Neural progenitor cell (in vitro differentiated cells): ENCODE results near the gene NELFCD. TPM values are rescaled to one million over a fixed set of nuclear protein-coding genes. Genes with fewer than 3 reads are reported as not detected.

ENCODE experiments used
- DNase-seq: peaks from one replicate; pipeline ENCODE4 v3.0.0-alpha.2; 2016; ENCODE audit warnings: low spot score
- H2AFZ ChIP-seq: fragments of 200-600 bp; sonication (generic); replicated peaks from 2 replicates; pipeline ENCODE4 v1.6.1; 2016; ENCODE audit warnings: antibody characterized with exemption
- H3F3A ChIP-seq: fragments of 200-600 bp; sonication (generic); 2 replicates; pipeline ENCODE4 v1.6.1; 2016; ENCODE audit warnings: antibody characterized with exemption, low read depth
- H3K27ac ChIP-seq: fragments of 200-600 bp; sonication (generic); 2 replicates; pipeline ENCODE4 v1.5.1; 2016; ENCODE audit warnings: mild to moderate bottlenecking
- H3K27me3 ChIP-seq: fragments of 200-600 bp; sonication (generic); 2 replicates; pipeline ENCODE4 v1.6.1; 2016; ENCODE audit warnings: mild to moderate bottlenecking, moderate library complexity
- H3K36me3 ChIP-seq: fragments of 200-600 bp; sonication (generic); 2 replicates; pipeline ENCODE4 v1.5.1; 2016
- H3K4me1 ChIP-seq: fragments of 200-600 bp; sonication (generic); 2 replicates; pipeline ENCODE4 v1.6.1; 2016; ENCODE audit warnings: mixed run types
- H3K4me2 ChIP-seq: fragments of 200-600 bp; sonication (generic); 2 replicates; pipeline ENCODE4 v1.6.1; 2016
- H3K4me3 ChIP-seq: fragments of 200-600 bp; sonication (generic); 2 replicates; pipeline ENCODE4 v1.5.1; 2016
- H3K79me2 ChIP-seq: fragments of 200-600 bp; sonication (generic); 2 replicates; pipeline ENCODE4 v1.6.1; 2016; ENCODE audit warnings: low read depth
- H3K9ac ChIP-seq: fragments of 200-600 bp; sonication (generic); 2 replicates; pipeline ENCODE4 v1.6.1; 2016
- H3K9me3 ChIP-seq: fragments of 200-600 bp; sonication (generic); 2 replicates; pipeline ENCODE4 v1.5.1; 2016; ENCODE audit warnings: low read depth
- H4K20me1 ChIP-seq: fragments of 200-600 bp; sonication (generic); 2 replicates; pipeline ENCODE4 v1.6.1; 2016; ENCODE audit warnings: low read depth
- H3K27ac Mint-ChIP-seq: 3 replicates; pipeline ENCODE4 v1.8.0; 2021; ENCODE audit warnings: mixed read lengths
- H3K27me3 Mint-ChIP-seq: 2 replicates; pipeline ENCODE4 v1.8.0; 2022; ENCODE audit warnings: low read depth, mild to moderate bottlenecking, inconsistent platforms, moderate library complexity, mixed read lengths; ENCODE audit not compliant: insufficient read depth
- H3K36me3 Mint-ChIP-seq: 3 replicates; pipeline ENCODE4 v1.8.0; 2021; ENCODE audit warnings: mixed read lengths
- H3K4me1 Mint-ChIP-seq: 3 replicates; pipeline ENCODE4 v1.8.0; 2021; ENCODE audit warnings: mixed read lengths
- H3K4me3 Mint-ChIP-seq: 3 replicates; pipeline ENCODE4 v1.8.0; 2021; ENCODE audit warnings: mild to moderate bottlenecking, moderate library complexity, mixed read lengths
- H3K9me3 Mint-ChIP-seq: 3 replicates; pipeline ENCODE4 v1.8.0; 2020; ENCODE audit warnings: mixed read lengths
- CTCF ChIP-seq: fragments of 200-600 bp; sonication (generic); IDR thresholded peaks from 2 replicates; pipeline ENCODE4 v1.5.1; 2017; ENCODE audit warnings: antibody characterized with exemption, mild to moderate bottlenecking
- EZH2 ChIP-seq: fragments of 200-600 bp; sonication (generic); IDR thresholded peaks from 2 replicates; pipeline ENCODE4 v1.6.1; 2017; ENCODE audit warnings: antibody characterized with exemption, mild to moderate bottlenecking, moderate library complexity
- EZH2phosphoT487 ChIP-seq: fragments of 200-600 bp; sonication (generic); IDR thresholded peaks from 2 replicates; pipeline ENCODE4 v1.6.1; 2017; ENCODE audit warnings: antibody characterized with exemption
- total RNA-seq: library from RNA; depleted of rRNA; stranded (reverse); fragments of >200 nt; gene quantifications from 2 replicates; pipeline ENCODE4 v1.2.3, GENCODE V29; 2015; ENCODE audit warnings: low replicate concordance

Gene NELFCD
- total RNA-seq, 1 donor from 2014 or later: 58.9 TPM

DNA sequence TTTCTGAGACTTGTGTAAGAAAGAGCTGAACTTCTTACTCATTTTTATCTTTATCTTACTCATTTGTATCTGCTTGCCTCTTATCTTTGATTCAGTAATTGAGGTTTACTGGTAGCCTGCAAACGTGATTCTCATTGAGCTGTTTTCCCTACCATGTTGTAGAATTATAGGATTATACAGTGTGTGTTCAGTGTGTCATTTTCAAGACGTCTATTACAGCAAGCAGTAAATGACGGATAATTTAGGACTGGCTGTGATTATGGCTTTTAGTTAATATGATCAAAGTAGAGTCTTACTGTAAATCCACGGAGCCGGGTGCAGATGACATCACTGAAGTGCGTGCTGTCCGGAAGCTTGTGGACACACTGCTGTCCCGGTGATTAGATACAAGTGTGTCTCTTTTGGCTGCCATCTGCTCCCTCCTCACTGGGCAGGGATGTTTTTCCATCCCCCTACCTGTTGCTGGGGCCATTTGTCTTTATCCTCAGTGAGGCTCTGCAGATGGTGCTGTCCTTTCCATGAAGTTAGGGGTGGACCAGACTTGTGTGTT is 6.0 kb downstream of the NELFCD start:
- Mint-ChIP-seq H3K9me3 (no peaks in the 10 kb centered on the region), H3K27me3 (peaks cover 2% of the 10 kb centered on the region), H3K4me3 (no peak overlapping the region), H3K36me3 (peaks cover 22% of the 10 kb centered on the region), H3K27ac (no peak overlapping the region), H3K4me1 (peaks cover 13% of the 10 kb centered on the region)
- Histone ChIP-seq H3K4me3 (no peak overlapping the region), H3K4me2 (no peak overlapping the region), H3K9ac (no peak overlapping the region), H3K27me3 (no peaks in the 10 kb centered on the region), H3K27ac (no peak overlapping the region), H3K9me3 (no peaks in the 10 kb centered on the region), H3K36me3 (peaks cover 9% of the 10 kb centered on the region), H2AFZ (no peak overlapping the region), H3F3A (no peaks in the 10 kb centered on the region), H3K79me2 (peaks cover 38% of the 10 kb centered on the region), H4K20me1 (peaks cover 28% of the 10 kb centered on the region), H3K4me1 (no peaks in the 10 kb centered on the region)
- TF ChIP-seq EZH2phosphoT487: no peak
- no peak for TF ChIP-seq EZH2
- no peak for TF ChIP-seq CTCF
- no peak for DNase-seq

DNA sequence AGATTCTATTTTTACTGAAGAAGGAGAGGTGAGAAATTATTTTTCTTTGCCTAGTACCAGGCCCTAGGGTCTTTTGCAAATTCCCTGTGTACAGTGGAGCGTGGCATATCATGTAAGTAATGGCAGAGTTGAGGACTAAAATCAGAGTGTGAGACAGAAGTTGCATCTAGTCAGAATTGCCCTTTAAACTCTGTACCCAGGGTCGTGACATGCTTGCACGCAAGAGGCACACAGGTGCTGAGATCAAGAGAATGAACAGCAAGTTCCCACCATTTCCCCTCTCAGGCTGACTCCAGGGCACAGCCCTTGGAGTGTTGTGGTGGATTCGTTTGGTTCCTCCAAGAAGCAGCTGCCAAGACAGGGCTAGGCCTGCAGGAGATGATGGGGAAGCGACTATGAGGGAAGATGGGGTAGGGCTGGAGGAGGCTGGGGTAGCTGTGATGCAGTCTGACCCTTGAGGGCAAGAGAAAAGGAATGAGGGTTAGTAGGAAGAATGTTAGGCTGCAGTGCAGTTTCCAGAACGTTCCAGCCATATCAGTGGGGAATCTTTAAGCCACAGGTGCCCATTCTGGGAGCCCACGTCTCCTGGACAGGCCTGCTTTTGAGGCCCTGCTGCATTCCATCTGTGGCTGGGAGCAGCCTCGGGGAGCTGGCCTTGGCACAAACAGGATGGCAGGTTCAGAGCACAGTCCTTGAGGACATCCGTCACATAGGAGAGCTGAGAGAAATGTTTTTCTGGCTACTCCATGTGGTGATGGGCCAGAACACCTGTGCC is 6.9 kb downstream of the NELFCD start:
- Histone ChIP-seq H3K9ac (no peak overlapping the region), H3K9me3 (no peaks in the 10 kb centered on the region), H3K4me1 (no peaks in the 10 kb centered on the region), H3K27me3 (no peaks in the 10 kb centered on the region), H3K79me2 (peaks cover 29% of the 10 kb centered on the region), H3F3A (no peaks in the 10 kb centered on the region), H2AFZ (no peak overlapping the region), H3K4me3 (no peak overlapping the region), H3K27ac (no peak overlapping the region), H3K36me3 (peaks cover 9% of the 10 kb centered on the region), H3K4me2 (no peak overlapping the region), H4K20me1 (peaks cover 28% of the 10 kb centered on the region)
- Mint-ChIP-seq H3K9me3 (no peaks in the 10 kb centered on the region), H3K4me1 (peaks cover 7% of the 10 kb centered on the region), H3K27me3 (peaks cover 2% of the 10 kb centered on the region), H3K36me3 (peaks cover 28% of the 10 kb centered on the region), H3K4me3 (no peak overlapping the region), H3K27ac (no peak overlapping the region)
- DNase-seq: no peak
- TF ChIP-seq EZH2phosphoT487 (no peak), CTCF (no peak), EZH2 (no peak)

DNA sequence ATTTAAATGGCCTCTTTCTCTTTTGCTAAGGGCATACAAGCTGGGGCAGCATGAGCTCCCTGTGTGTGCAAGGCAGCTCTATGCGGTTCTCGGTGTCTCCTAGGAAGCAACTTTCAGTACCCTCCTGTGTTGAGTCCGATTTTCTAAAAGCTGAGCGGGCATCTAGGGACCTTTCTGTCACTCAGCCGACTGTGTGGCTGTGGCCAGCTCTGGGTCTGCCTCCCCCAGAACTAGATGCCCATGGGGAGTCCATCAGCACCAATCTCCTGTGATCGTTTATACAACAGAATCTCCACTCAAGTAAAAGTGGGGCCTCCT is 7.5 kb downstream of the NELFCD start:
- peaks cover 26% of the 10 kb centered on the region for H4K20me1 ChIP-seq
- H3K36me3 ChIP-seq: peaks cover 9% of the 10 kb centered on the region
- no peak overlapping the region for H3K9ac ChIP-seq
- Mint-ChIP-seq H3K36me3 (peaks cover 28% of the 10 kb centered on the region), H3K4me3 (no peak overlapping the region), H3K27ac (no peak overlapping the region), H3K9me3 (no peaks in the 10 kb centered on the region), H3K27me3 (peaks cover 2% of the 10 kb centered on the region), H3K4me1 (peaks cover 7% of the 10 kb centered on the region)
- no peak overlapping the region for H2AFZ ChIP-seq
- no peaks in the 10 kb centered on the region for H3F3A ChIP-seq
- DNase-seq: no peak
- H3K79me2 ChIP-seq: peaks cover 23% of the 10 kb centered on the region
- H3K9me3 ChIP-seq: no peaks in the 10 kb centered on the region
- no peaks in the 10 kb centered on the region for H3K27me3 ChIP-seq
- TF ChIP-seq EZH2: no peak
- TF ChIP-seq EZH2phosphoT487: no peak
- no peak for TF ChIP-seq CTCF
- H3K27ac ChIP-seq: no peak overlapping the region
- H3K4me2 ChIP-seq: no peak overlapping the region
- H3K4me3 ChIP-seq: no peak overlapping the region
- no peaks in the 10 kb centered on the region for H3K4me1 ChIP-seq
